Stimulated activated CD4-positive, alpha-beta T cell treated with anti-CD3 and anti-CD28 coated beads, Interleukin-15, amount 100 ng/mL, for 24 hours (primary cell): ENCODE data around the gene HPSE2.
"Not testable (repeated sequence)": the region's sequence is repeated elsewhere in the genome, so short reads cannot be mapped to it uniquely, and the experiment has no call there.

ENCODE experiments used
- DNase-seq: peaks from one replicate; pipeline ENCODE4 v3.0.0-alpha.2; 2020

Gene HPSE2

DNA sequence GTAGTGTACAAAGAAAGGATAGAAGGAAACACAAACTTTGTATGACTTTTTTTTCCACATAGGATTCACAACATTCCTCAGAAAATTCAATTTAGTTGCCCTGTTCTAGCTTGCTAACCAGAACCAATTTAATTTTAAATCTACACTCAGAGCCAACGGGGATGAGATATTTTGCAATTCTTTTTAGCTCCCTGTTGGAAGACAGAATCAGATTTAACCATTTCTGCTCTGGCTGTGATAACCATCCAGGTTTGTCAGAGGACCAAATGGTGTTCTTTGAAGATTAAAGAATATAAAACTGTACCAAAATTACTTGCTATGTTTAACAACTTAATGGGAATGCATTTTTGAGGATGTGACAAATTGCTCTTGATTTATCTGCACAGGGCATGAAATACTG lies 319.7 kb downstream of the HPSE2 start:
- DNase-seq: no peak

DNA sequence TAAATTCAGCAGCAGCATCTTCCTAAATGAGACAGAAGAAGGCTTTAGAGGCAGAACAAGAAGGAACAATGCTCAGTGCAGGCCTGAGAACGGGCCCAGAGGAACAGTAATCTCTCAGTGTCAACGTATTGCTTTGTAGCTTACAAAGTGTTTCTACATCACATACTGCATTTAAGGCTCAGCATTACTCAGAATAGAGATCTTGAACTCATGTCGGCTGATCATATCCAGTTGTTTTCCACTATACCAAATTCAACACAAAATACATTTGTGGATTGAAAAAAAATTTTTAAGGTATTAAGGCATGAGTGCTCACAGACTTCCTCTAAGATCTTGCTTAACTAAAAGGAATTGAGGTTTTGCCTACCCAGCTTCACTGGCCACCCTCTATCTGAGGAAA lies 325.1 kb downstream of the HPSE2 start:
- DNase-seq: no peak

DNA sequence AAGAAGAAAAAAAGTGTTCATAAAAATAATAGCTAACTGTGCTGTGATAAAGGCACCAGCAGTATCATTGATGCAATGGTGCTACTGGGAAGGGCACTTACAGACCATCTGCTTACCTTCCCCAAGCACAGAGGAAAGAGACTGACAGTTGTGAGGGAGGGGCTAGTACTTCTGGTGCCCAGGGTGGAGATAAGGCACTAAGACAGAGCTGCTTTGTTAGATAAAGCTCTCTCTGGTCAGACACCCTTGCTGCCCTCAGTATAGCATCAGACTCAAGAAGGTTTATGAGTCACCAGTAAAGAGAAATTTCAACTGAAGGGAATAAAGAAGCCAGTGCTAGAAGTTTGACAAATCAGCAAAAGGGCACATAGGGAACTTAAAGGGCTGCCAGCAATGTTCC lies 325.6 kb downstream of the HPSE2 start:
- no peak for DNase-seq

DNA sequence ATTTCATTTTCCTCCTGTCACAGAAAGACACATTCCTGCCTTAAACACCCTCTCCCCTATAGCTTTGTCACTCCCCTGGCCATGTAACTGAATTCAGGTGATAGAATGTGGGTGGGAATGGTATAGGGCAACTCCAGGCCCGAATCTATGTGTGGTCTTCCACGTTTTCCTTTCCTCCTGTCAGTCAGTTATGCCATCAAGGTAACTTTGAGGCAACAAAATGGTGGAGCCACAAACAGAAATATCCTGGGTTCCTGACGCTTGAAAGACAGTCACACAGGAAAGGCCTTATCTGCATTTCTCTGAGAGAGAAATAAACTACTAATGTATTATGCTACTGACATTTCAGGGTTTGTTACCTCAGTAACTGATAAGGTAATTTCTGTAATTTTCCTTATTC lies 326.8 kb downstream of the HPSE2 start:
- no peak for DNase-seq

DNA sequence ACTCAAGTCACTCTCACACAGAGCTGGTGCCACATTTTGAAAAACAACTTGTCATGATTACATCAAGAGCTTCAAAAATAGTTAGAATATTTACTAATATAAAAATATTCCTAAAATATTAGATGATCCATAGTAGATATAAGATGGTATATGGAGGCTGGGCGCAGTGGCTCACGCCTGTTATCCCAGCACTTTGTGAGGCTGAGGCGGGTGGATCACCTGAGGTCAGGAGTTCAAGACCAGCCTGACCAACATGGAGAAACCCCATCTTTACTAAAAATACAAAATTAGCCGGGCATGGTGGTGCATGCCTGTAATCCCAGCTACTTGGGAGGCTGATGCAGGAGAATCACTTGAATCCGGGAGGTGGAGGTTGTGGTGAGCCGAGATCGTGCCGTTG lies 327.4 kb downstream of the HPSE2 start:
- DNase-seq: not testable (repeated sequence)

DNA sequence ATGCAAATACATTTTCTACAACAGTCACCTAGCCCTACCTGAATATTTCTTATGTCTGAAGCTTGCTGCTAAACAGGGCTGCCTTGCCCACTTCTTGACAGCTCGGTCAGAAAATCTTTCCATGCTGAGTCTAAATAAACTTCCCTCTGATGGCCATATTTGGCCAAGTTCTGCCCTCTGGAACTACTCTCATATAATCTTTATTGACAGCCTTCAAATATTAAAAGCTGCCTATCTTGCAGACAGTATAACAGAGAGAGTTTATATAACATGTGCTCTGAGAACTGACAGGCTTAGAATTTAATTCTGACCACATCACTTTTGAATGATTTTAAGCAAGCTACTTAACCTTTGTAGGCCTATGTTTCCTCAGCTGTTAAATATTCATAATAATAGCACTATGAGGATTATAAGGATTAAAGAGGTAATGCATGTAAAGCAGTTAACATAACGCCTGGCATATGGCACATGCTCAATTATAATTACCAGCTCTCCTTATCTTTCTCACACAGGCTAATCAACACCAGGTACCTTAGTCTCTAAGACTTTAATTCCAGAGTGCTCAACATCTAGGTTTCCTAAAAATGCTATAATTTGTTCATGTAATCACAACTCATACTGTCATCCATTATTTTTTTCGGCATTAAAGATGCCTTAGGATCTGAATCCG lies 334.1 kb downstream of the HPSE2 start:
- DNase-seq: no peak

DNA sequence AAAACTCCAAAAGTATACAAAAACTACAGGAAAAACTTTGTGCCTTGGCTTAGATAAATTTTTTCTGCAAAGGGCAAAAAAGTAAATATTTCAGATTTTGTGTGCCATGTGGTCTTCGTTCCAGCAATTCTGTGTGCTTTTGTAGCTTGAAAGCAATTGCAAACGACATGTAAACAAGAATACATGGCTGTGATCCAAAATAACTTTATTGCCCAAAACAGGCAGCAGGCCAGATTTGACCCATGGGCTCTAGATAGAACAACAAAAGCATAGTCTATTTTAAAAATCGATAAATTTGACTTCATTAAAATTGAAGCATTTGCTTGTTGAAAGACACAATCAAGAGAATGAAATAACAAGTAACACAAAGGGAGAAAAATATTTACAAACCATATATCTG lies 336.6 kb downstream of the HPSE2 start:
- DNase-seq: no peak

DNA sequence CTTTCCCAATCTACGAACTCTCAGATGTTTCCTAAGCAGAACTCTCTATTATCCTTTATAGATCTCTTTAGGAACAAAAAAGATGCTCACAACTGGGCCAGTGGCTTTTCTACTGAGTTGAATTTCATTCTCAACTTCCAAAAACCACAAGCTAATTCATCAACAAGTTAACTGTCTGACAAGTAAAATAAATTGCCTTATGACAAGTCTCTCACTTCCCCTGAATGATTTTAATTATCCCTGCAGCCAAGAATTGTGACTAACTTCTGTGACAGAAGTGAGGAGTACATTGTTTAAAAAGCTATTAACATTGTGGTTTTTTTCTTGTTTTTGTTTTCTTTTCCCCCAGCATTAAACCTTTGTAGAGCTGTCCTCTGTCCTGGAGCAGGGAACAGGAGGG lies 343.1 kb downstream of the HPSE2 start:
- DNase-seq: no peak

DNA sequence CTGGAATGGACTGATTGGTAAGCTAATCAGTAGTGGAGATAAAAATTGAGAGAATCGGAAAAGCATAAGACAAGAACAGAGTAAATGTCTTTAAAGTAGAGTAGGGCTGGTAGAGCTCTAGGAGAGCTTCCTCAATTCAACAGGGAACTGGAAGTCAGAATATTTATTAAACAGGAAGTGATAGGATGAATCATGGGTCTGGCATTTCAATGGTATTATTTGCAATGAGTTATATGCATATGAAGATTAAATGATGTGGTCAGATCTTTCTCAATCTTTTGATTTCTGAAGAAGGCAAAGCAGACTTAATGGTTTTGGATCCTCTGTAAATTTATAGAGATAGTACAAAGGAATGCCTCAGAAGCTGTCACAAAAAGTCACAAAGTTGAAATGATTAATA lies 349.0 kb downstream of the HPSE2 start:
- DNase-seq: no peak

DNA sequence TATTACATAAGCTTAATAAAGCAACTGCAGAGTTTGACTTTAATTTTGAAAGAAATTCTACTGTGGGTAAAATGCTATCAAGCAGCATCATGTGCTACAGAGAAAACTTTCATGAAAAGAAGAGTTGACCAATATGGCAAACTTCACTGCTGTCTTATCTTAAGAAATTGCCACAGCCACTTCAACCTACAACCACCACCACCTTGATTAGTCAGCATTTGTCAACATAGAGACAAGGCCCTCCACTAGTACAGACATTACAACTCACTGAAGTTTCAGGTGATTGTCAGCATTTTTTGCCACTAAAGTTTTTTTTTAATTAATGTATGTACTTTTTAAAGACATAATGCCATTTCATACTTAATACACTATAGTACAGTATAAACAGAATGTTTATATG lies 350.3 kb downstream of the HPSE2 start:
- no peak for DNase-seq

DNA sequence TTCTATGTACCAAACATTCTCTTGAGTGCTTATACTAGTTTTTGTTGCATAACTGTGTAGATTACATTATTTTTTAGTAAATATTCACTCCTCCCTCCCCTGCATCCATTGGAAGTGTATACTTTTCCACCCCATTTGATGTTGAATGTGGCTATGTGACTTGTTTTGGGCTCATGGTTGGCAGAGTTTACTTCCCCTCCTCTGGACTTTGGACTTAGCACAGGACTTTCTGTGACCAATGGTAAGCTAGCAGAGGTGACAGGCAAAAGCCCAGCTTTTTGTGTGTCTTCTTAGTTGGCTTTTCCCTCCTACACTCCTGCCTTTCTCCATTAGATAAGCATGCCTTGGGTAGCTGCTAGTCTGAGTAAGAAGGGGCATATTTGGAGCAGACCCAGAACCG lies 353.9 kb downstream of the HPSE2 start:
- no peak for DNase-seq

DNA sequence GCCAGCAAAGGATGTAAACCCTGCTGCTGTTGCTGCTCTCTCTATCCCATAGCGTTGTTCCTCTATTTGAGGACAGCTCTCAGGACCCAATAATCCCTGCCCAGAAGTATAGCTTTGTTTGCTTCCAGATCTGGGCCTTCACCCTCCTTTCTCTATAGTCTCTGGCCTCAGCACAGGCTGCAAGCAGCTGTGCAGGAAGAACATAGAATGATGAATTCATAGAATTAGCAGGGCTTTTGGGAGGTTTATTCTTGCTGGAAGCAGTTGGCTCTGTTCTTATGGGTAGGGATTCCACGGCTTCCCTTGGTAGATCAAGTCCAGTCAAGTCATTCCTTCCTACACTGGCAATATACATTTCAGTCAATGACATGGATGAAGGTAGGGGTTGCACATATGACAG lies 354.7 kb downstream of the HPSE2 start:
- no peak for DNase-seq

DNA sequence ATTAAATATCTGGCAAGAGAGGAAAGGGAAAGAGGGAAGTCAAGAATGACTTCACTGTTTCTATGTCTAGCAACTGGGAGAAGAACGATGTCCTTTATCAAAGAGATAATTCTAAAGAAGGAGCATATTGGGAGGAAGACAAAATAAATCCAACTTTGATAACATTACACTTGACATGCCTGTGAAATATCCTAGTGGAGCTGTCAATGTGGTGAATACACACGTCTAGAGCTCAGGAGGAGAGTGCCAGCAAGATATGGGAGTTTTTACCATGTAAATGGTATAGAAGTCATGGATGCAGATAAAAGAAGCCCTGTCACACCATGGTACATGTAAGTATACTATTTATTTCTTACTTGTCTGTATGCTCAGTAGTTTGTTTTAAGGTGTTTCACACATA lies 356.7 kb downstream of the HPSE2 start:
- no peak for DNase-seq

DNA sequence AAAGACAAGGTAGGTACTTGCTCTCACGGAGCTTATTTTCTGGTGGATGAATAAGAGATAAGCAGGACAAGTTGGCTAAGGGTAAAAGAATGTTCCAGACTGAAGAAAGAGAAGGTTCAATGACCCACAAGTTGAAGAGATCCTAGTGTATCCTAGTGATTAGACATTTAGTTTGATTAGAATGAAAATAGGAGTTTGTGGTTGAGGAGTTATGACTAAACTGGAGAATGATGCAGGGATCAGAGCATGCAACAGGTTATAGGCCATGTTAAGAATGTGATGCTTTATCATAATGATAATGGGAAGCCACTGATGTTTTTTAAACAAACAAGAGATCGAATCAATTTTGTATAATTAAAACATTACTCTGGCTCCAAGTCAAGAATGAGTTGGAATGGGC lies 357.2 kb downstream of the HPSE2 start:
- no peak for DNase-seq

DNA sequence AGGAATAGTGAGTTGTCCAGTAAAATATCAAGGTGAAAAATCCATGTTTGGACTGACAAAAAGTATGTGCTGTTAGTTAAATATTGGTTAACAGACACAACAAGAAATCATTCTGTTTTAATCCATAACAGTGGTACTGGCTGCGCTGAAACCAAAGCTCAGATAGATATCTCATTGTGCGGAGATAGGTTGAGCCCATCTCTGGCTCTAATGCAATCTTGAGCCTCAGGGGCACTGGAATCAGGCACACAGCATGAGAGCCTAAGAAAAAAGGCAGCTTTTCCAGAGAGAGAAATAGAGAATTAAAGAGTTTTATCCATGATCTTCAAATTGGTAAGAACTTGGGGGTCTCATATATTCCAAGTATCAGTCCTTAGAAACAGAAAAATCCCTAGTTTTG lies 373.7 kb downstream of the HPSE2 start:
- no peak for DNase-seq

DNA sequence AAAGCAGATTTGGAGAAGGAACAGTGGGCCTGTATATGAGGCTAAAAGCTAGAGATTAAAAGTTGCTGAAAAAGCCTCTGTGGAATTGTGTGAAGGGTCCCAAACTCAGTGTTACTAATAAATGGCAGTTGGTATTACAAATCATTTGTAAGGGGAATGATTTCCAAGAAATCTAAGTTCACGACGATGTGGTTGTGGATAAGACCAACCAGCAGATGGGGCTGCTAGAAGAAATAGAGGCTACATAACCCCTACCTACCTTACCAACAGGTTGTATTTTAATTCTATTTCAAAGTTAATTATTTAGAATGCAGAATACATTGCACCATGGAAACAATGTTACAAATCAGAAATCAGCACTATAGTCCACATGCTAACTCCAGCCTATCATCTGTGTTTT lies 377.1 kb downstream of the HPSE2 start:
- DNase-seq: no peak

DNA sequence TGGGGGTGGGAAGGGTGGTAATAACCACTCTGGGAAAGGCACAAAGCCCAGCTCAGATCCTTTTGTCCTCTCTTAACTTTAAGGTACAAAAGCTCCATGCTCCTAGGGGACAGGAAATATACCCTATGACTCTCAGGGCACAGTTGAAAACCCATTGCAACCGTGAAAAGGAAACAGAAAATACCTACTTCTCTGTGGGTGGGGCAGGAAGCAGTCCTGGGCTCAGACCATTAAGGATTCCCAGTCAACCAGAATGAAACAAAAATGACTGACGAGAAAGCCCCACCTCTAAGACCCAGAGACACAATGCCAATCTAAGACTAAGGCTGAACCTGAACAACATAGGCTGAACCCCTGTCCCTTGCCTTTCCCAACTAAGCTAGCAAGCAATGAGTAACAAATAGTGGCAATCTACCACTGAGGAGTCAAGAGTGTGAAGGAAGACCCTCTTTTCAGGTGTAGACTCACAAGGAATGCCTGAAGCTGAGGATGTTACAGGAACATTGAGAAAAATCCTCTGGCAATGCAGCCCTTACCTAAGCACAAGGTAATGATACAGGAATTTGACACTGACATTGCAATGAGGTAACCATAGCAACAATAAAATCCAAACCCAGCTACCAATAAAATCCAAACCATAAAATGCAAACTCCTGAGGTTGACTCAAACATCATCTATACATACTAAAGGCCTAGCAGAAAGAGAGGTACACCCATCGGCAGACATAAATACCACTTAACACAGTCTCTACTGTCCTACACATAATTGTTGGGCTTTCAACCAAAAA lies 380.1 kb downstream of the HPSE2 start:
- no peak for DNase-seq

DNA sequence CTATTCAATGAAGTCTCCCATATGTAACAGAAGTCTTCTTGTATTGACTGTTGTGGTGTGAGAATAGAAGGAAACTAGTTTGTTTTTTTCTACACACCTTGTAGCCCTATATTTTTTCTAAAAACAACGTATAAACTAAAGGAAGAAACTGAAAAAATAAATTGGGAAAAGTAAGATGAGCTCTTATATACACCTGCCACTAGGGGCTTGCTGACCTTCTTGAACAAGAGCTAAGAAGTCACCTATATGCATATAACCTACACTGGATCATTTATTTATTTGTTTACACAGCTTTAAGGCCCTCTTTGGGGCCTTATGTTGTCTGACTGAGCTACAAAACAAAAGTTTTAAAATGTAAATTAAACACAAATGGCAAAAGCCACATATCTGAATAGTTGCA lies 383.0 kb downstream of the HPSE2 start:
- DNase-seq: no peak

DNA sequence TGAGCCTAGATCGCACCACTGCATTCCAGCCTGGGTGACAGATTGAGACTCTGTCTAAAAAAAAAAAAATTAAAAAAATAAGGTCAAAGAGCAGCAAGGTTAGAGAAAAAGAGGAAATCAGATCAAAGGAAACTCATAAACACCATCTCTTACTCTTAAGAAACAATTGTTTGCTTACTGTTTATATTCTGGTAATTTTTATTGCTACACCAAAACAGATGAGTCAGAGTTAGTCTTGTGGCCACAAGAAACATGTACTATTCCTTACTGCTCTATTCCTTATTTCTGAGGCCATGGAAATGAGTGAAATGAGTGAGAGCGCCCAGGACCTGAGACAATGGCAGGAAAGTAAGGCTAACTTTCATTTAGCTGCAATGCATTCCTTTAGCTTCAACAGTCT lies 387.3 kb downstream of the HPSE2 start:
- DNase-seq: no peak

DNA sequence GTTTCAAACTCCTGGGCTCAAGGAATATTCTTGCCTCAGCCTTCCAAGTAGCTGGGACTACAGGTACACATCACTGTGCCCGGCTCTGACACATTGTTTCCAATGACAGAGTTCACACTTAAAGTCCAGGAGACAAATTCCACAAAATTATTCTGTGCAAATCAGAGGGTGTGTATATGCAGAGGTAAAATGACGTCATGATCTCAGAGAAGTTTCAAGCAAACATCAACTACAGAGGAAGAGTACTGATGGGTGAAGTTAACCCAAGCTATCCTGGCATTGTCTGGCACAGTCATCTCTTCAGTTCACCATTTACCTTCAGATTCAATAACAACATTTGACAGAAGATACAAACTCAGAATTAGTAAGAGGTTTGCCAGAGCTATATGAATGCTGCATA lies 388.9 kb downstream of the HPSE2 start:
- DNase-seq: no peak

DNA sequence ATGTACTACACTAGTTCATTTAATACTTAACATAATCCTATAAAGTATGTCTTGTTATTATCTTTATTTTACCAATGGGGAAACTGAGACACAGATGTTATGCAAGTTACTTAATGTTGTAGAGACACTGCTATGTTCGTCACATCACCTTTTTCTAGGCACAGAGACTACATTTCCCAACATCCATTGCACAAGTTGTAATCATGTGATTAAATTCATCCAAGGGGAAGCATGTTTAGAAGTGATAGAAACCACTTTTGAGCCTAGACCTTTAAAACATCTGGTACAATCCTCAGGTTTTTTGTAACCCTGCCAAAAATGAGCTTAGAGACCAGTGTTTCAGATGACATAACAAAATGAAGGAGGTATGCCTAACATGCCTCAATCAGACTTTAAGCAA lies 402.1 kb downstream of the HPSE2 start:
- no peak for DNase-seq

DNA sequence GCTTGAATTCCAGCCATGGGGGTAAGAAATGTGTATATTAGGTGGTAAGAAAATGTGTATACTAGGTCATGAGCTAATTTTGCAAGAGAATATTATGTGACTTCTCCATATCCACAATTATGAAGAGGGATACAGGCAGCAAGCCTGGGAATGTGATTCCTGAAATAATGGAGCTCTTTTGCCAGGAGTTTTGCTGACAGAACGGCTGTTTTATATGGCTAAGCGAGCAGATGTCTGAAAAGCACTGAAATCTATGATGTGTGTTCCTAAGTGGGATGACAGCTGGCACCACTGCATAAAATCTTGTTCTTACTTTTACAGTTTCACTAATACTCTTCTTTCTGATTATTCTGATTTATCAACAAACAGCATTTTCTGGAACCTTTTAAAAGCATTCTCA lies 402.9 kb downstream of the HPSE2 start:
- no peak for DNase-seq

DNA sequence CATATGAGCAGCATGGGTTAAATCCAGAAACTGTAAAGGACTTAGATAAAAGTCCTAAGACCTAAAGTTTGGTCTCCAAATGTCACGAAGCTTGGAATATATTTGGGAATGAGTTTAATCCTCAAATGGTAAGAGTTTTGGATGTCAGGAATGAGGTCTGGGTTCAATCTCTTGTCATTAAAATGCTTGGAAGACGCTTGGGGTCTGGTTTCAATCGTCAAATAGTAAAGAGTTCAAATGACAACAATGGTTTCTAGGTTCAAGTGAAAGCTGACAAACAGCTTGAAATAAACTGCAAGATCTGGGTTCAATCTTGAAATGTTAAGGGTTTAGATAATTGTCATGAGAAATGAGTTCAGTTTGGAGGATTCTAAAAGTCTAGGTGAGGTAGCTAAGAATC lies 403.5 kb downstream of the HPSE2 start:
- no peak for DNase-seq

DNA sequence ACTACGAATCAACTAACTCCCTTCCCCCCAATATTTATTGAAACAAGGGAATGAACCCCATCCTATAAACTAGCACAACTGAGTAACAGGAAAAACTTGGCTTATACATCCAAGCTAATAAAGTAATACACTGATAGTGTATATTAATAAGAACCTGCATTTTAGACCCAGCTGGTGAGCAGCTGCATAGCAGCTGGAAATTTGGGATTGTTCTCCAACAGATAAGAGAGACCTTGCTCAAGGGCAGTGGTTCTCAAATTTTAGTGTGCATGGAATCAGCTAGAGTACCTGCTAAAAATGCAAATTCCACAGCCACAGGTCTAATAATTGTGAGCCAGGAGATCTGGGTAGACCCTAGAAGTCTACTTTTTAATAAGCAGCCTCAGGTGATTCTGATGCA lies 404.3 kb downstream of the HPSE2 start:
- DNase-seq: no peak

DNA sequence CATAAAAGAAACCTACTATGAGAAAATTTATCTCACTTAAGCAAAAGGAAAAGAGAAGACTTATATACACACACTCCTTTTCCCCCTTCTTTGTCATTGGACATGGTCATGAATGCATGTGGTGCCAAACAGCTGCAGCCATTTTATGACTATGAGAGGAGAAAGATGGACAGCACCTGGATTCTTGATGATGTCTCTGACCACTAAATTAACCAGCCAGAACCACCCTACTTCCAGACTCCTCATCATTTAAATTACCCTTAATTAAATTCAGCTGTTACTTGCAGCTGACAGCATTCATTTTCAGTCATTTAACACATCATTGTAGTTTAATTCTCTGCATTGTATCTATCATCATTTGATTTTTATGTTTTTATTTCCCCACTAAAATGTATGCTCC lies 409.9 kb downstream of the HPSE2 start:
- DNase-seq: no peak
